ENCODE measurements around the gene CDC42.
"Not testable (repeated sequence)": the region's sequence is repeated elsewhere in the genome, so short reads cannot be mapped to it uniquely, and the experiment has no call there.

Gene CDC42

GRCh38 chr1:22052115-22053016 is at the start of gene CDC42:
CDC42 (plus strand) TSS chr1:22052709; CDS start chr1:22078479, 25,770 bp downstream.
- peak; percentile 97 for DNase-seq

GRCh38 chr1:22002875-22003274 is 49.6 kb upstream of the CDC42 start:
- DNase-seq, result not testable (repeated sequence)

GRCh38 chr1:22003959-22004358 is 48.5 kb upstream of the CDC42 start:
- DNase-seq, result not testable (repeated sequence)

GRCh38 chr1:22005261-22006149 is 47.0 kb upstream of the CDC42 start:
- DNase-seq, result peak; percentile 33

- not testable (repeated sequence) for DNase-seq
Observed at GRCh38 chr1:22006736-22007135, 45.8 kb upstream of the CDC42 start.

- not testable (repeated sequence) for DNase-seq
Observed at GRCh38 chr1:22007262-22007661, 45.2 kb upstream of the CDC42 start.

- not testable (repeated sequence) for DNase-seq
Observed at GRCh38 chr1:22009566-22009965, 42.9 kb upstream of the CDC42 start.

- not testable (repeated sequence) for DNase-seq
Observed at GRCh38 chr1:22012752-22013151, 39.8 kb upstream of the CDC42 start.

GRCh38 chr1:22014575-22015206 is 37.8 kb upstream of the CDC42 start:
- DNase-seq, result not testable (repeated sequence)

- DNase-seq, result peak; percentile 79
Observed at GRCh38 chr1:22018583-22019559, 33.6 kb upstream of the CDC42 start.

- no peak for DNase-seq
Observed at GRCh38 chr1:22021061-22021460, 31.4 kb upstream of the CDC42 start.

GRCh38 chr1:22024485-22025367 is 27.8 kb upstream of the CDC42 start:
- DNase-seq, result peak; percentile 80

GRCh38 chr1:22025368-22026155 is 26.9 kb upstream of the CDC42 start:
- DNase-seq, result peak; percentile 93

GRCh38 chr1:22026924-22027289 is 25.6 kb upstream of the CDC42 start:
- DNase-seq, result no peak

- DNase-seq, result no peak
Observed at GRCh38 chr1:22030057-22030456, 22.5 kb upstream of the CDC42 start.

GRCh38 chr1:22030473-22030872 is 22.0 kb upstream of the CDC42 start:
- no peak for DNase-seq

- peak; percentile 43 for DNase-seq
Observed at GRCh38 chr1:22031214-22031962, 21.1 kb upstream of the CDC42 start.

- not testable (repeated sequence) for DNase-seq
Observed at GRCh38 chr1:22034834-22035233, 17.7 kb upstream of the CDC42 start.

- no peak for DNase-seq
Observed at GRCh38 chr1:22037520-22037919, 15.0 kb upstream of the CDC42 start.

Measured in stimulated activated CD4-positive, alpha-beta T cell treated with anti-CD3 and anti-CD28 coated beads, Interleukin-4, amount 100 ng/mL, for 24 hours (primary cell).